Peyer's patch (tissue), 4 donors: ENCODE measurements around the gene PAPSS1.

ENCODE experiments used
- CTCF ChIP-seq, 6 experiments: fragments of 450-650 bp in 4 of 6; fragments of 200-600 bp in 2 of 6; sonication (generic) in 1 of 6; IDR thresholded peaks; one replicate each; pipeline ENCODE4 v1.5.1; 2017 to 2019; ENCODE audit warnings: antibody characterized with exemption in 6 of 6, mild to moderate bottlenecking in 3 of 6, moderate library complexity in 1 of 6
- POLR2A ChIP-seq, 2 donors: fragments of 450-650 bp; IDR thresholded peaks; one replicate each; pipeline ENCODE4 v1.5.1; 2017; ENCODE audit warnings: antibody characterized with exemption in 2 of 2, mild to moderate bottlenecking in 2 of 2, moderate library complexity in 2 of 2

GRCh38 chr4:107740950-107741701, 21.1 kb upstream of the PAPSS1 start:
- TF ChIP-seq CTCF (IDR thresholded peaks at IDR 0.05) (no peak), POLR2A (IDR thresholded peaks at IDR 0.05) (no peak)
